Bronchus fibroblast of lung (primary cell): ENCODE measurements around the gene MON1B. TPM values are rescaled to one million over a fixed set of nuclear protein-coding genes. Genes with fewer than 3 reads are reported as not detected.

ENCODE experiments used
- total RNA-seq: library from RNA; depleted of rRNA; stranded (reverse); fragments of >200 nt; gene quantifications from 2 replicates; pipeline ENCODE4 v1.2.3, GENCODE V29; 2015

MON1B gene
- total RNA-seq, result 19.8 and 21.0 TPM in 2 replicates

DNA sequence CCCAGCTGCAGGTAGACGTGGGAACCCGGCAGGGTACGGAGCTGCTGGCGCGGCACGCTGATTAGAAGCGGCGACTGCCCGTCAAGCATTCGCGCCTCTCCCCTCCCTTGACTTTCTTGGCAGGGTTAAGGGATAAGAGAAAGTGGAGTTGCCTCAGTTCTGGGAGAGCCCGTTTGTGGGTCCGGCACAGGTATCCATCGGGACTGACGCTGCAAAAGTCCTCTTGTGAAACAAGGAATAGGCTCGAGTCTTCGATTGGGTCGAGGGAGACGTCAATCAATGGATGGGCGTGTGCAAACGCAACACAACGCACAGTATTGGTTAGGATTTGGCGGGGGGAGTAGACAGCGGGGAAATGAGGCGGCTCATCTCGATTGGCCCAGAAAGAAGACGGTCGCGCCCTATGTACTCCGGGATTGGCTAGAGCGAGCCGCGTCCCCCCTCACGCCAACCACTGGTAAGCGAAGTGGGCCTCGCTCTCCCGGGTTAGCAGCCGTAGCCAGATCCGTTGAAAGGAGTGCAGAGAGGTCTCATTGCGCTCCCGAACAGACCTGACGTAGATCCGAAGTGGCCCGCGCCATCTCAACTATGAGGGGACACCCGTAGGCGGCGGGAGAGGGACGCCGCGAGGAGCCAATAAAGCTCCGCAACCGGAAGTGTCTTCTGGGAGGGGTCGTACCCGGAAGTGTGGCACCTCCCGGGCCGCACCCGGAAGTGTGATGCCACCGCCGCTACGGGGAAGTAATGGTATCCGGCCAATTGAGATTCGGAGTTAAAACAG, at the start of gene MON1B:
Gene MON1B (plus strand): TSS at position 713 of the 781 bp plus-strand sequence. CDS start 296 bp downstream, outside the sequence.

DNA sequence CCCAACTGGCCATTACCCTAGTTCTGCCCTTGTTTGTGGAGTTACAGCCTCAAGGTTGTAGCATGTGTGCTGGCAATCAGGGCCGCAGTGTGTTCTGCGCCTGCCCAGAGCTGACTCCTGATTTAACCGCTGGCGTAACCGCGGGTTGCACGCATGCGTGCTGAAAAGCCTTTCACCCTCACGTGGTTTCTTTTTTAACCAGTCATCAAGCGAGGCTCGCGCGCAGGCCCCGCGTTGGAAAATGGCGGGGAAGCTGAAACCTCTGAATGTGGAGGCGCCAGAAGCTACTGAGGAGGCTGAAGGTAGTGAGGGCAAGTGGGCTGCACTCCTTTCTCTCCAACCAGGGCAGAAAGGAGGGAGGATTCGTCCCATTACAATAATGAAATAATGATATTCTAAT, 8.2 kb downstream of the MON1B start, which contains the start of gene SYCE1L:
Gene SYCE1L (plus strand): TSS at position 198 of the 400 bp plus-strand sequence. CDS start 44 bp downstream, at position 242.

Other genes starting within 250 kb of the MON1B start
- 0.34 and 1.0 TPM in 2 replicates for gene SYCE1L, start 8.2 kb downstream of the MON1B start, total RNA-seq
- gene ADAMTS18, start 243.8 kb downstream of the MON1B start, total RNA-seq, result not detected in 2 replicates